Measurements from ENCODE around the gene MPG.

MPG gene

GRCh38 chr16:88613-89012, 10.6 kb downstream of the MPG start:
- H3K4me3 ChIP-seq (ENCODE audit: low read length): no peak overlapping the region
- TF ChIP-seq CTCF (IDR thresholded peaks at IDR 0.05; ENCODE audit: insufficient read depth, low read depth, low read length, missing control alignments): no peak
- no peak for DNase-seq (ENCODE audit: low read depth)

- no peak for DNase-seq (ENCODE audit: low read depth)
- TF ChIP-seq CTCF (IDR thresholded peaks at IDR 0.05; ENCODE audit: insufficient read depth, low read depth, low read length, missing control alignments): no peak
These were observed 11.6 kb downstream of the MPG start for GRCh38 chr16:89391-90302.

GRCh38 chr16:91484-91883, 13.5 kb downstream of the MPG start:
- no peak overlapping the region for H3K4me3 ChIP-seq (ENCODE audit: low read length)
- TF ChIP-seq CTCF (IDR thresholded peaks at IDR 0.05; ENCODE audit: insufficient read depth, low read depth, low read length, missing control alignments): no peak
- DNase-seq (ENCODE audit: low read depth): no peak

More at GRCh38 chr16:89391-90302, 11.6 kb downstream of the MPG start:
- H3K4me3 ChIP-seq (ENCODE audit: low read length): no peak overlapping the region

- TF ChIP-seq CTCF (IDR thresholded peaks at IDR 0.05; ENCODE audit: insufficient read depth, low read depth, low read length, missing control alignments): no peak
- no peak overlapping the region for H3K4me3 ChIP-seq (ENCODE audit: low read length)
- no peak for DNase-seq (ENCODE audit: low read depth)
These were observed 14.7 kb downstream of the MPG start for GRCh38 chr16:92431-93339.

GRCh38 chr16:94918-95265, 16.9 kb downstream of the MPG start:
- no peak for DNase-seq (ENCODE audit: low read depth)
- no peak overlapping the region for H3K4me3 ChIP-seq (ENCODE audit: low read length)
- TF ChIP-seq CTCF (IDR thresholded peaks at IDR 0.05; ENCODE audit: insufficient read depth, low read depth, low read length, missing control alignments): no peak

- peak; percentile 88 for DNase-seq (ENCODE audit: low read depth)
- TF ChIP-seq CTCF (IDR thresholded peaks at IDR 0.05; ENCODE audit: insufficient read depth, low read depth, low read length, missing control alignments): peak; percentile 95
- no peak overlapping the region for H3K4me3 ChIP-seq (ENCODE audit: low read length)
These were observed 18.9 kb downstream of the MPG start for GRCh38 chr16:96935-97381.
